OCI-M1 (cell line): ENCODE data around the gene ZFYVE28.

Experiments used
- DNase-seq: peaks from one replicate; lab custom pipeline; 2025; lab: John Stamatoyannopoulos, UW

Gene ZFYVE28

DNA sequence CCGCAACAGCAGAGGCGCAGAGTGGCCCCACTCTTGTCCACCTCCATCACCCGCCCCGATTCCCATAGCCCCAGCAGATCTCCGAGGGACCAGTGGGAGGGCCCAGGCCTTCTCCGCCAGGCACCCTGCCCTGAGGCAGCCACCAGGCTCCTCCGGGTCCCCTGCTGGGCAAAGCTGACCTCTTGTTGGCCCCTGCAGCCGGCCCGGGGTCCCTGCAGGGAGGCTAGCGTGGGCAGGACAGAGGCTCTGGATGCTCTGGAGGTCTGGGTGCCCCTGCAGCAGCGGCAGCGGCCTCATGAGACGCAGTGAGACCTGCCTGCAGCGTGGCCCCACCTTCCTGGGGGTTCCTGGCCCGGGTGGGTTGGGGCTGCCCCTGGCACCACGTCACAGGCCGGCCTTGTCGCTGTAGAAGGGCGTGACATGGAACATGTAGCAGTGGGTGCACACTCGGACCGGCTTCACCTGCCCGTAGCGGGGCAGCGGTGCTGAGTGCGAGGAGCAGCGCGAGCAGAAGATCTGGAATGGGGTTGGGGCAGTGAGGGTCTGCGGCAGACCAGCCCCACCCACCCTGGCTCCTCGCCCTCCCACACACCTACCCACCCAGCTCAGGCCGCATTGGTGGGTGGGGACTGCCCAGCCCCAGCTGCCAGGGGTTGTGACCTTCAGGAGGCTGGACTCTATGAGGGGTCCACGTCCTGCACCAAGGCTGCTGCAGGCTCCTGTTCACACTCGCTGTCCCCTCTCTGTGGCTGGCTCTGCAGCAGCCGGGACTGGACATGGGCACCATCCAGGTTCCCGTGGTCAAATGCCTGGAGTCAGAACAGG is 147.9 kb downstream of the ZFYVE28 start:
- DNase-seq: no peak

DNA sequence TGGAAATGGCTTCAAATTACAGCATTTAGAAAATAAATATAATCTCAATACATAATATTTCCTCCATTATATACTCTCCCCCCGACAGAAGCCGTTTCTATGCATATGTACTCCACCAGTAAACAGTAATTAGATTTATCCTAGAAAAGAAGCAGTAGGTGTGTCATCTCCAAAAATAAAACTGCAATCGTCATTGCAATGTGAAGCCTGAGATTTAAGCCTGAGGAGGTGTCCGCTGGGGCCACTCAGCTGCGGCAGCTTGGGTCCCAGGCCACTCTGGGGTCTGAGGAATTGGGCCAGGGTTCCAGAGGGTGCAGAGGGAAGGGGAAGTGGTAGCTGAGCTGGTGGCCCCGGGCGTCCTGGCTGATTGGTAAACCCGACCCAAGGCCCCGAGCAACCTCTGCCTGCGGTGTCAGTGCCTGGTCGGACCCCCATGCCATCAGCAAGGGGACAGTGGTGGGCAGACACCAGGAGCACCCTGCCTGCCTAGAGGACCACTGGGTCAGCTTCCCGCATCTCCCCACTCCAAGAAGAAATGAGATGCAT is 148.8 kb downstream of the ZFYVE28 start:
- no peak for DNase-seq

DNA sequence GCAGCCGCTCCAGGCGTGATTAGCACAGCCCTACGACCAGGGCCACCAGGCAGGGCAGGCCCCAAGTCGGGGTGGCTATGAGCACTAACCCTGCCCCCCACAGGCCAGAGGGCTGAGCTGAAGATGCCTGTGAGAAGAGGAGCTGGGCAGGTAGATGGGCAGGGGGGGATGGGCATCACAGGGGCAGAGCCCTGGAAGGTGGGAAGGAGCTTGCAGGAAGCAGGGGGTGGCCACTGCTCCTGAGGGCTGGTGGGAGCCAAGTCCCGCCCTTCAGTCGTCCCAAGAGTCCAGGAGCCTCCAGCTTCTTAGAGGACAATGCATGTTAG is 149.3 kb downstream of the ZFYVE28 start:
- DNase-seq: no peak

DNA sequence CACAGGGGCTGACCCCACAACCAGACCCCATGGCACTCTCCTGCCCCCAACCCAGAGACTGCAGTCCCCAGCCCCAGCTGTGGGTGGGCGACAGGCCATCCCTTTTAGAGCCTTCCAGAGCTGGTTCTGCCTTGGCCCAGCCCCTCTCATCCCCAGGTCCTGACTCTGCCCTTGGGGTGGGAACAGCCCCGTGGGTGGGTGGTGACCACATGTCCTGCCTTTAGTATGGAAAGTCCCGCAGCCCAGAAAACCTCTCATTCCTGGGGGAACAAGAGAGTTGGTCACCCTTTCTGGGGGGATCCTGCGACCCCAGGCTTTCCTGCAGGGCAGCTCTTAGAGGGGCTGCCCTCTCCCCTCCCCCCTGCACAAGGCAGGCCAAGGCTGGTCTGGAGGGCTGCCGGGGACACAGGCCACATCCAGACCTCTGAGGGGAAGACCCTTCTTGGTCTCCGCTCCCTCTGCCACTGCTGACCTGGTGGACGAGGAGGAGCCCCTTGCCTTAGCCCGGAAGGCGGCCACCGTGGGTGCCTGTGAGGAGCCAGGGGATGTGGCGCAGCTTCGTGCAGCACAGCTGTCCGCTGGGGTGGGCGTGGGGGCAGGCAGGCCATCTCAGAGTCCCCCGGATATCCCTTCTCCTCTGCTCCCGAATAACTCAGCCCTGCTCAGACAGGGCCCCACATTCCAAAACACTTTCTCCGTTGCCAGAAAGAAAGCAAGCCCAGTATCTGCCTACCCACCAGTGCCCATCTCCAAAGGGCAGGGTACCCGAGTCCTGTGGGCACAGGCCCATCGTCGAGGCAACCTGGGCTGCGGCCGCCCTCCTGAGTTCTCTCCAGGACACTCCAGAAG is 149.9 kb downstream of the ZFYVE28 start:
- no peak for DNase-seq

DNA sequence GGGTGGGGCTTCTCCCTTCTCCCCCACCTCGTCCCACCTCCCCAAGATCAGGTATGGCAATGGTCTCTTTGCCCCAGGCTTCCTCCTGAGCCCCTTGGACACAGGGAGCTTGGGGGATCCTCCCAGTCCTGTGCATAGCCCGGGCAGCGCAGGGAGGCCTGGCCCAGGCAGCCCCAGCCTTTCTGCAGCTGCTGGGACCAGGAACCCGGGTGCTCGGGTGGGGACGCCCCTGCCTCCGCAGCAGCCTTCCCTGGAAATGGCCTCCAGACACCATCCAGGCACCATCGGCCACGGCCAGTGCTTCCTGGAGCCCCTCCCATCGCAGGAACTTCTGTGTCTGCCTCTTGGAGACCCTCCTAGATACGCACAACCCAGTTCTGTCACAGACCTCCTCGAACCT is 150.6 kb downstream of the ZFYVE28 start:
- no peak for DNase-seq

DNA sequence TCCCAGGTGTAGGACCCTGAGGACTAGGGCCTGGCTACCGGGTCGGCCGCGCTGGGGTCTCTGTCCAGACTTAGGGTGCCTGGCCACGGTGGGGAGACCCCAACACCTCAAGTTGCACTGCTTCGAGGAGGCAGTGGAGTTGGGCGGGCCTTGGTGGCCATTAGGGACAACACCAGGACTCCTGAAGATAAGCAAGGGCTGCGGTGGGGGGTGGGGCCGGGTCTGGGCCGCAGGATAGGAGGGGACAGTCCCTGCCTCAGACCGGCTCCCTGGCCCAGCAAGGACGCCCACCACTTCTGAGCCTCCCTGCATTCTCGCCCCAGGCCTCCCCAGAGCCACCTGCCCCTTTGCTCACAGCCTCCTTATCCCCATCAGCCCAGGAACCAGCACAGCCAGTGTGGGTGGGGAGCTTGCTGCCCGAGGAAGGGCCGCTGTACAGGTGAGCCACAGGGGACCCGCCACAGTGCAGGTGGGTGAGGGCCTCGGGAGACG is 151.1 kb downstream of the ZFYVE28 start:
- peak; percentile 27 for DNase-seq

DNA sequence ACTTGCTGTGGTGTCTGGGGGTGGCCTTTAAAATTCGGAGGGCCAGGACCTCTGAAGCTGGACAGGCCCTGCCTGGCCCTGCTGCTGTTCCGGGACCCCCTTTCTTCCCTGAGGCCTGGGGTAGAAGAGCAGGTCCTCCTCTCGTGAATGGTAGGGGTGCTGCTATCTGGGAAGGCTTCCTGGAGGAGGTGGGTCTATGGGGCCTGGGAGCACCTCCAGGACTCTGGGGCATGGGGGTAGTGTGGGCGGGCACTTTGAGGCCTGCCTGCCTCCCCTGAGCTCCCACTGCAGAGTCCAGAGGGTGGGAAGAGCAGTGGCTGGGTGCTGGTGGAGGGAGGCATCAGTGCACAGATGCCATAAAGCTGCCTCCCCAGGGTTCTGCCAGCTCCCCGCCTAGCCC is 151.6 kb downstream of the ZFYVE28 start:
- DNase-seq: no peak

DNA sequence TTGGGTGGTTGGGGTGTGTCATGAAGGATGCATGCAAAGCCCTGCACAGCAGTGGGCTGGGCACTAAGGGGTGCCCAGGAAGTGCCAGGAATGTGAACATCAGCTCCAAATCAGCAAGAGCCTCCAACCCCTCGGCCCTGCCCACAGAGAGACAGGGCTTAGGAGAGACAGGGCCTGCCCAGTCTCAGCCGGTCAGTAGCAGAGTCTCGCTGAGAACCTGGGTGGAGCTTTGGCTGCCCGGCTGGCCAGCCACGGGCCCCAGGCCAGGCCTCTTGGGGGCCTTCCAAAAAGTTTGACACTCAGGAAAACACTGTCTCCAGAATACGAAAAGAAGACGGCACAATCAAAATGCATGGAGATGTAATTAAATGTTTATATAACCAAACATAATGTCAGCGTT is 152.3 kb downstream of the ZFYVE28 start:
- no peak for DNase-seq

DNA sequence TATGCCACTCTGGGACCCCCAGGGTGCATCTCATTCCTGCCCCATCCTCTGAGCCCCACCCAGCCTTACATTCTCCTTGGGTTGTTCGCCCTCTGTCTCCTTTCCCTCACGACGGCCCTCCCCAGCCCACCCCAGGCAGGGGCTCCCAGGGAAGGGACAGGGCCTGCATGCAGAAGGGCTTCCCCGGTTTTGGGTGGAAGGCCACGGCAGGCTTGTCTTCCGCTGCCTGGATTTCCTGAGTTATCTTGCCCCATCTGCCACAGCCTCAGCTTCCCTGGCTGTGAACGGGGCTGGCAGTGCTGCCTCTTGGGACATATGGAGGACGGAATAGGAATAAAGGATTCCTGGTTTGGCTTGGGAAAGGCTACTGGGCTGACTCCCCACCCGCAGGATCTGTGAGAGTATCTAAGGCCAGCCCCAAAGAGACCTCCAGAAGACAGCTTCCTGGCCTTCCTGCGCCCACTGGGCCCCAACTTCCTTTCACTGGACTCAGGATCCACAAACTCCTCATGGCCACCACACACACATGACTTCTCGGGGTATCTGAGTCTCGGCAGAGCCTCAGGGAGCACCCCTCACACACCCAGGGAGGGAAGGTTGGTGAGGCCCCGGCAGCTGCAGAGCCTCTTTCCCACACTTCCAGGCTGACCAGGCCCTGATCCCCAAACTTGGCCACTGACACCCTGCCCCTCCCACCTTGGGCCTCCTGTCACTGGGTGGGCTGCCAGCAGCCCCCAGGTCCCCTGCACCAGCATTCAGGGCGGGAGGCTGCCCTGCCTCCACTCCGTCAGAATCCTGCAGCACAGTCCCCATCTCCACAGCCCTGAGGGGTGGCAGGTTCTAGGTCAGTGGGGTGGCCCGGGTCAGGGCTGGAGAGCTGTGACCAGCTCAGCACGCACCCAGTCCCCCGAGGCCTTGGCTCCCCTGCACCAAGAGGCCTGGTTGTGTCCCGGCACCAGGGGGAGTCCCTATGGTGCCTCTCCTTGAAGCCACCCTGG is 153.0 kb downstream of the ZFYVE28 start:
- no peak for DNase-seq

DNA sequence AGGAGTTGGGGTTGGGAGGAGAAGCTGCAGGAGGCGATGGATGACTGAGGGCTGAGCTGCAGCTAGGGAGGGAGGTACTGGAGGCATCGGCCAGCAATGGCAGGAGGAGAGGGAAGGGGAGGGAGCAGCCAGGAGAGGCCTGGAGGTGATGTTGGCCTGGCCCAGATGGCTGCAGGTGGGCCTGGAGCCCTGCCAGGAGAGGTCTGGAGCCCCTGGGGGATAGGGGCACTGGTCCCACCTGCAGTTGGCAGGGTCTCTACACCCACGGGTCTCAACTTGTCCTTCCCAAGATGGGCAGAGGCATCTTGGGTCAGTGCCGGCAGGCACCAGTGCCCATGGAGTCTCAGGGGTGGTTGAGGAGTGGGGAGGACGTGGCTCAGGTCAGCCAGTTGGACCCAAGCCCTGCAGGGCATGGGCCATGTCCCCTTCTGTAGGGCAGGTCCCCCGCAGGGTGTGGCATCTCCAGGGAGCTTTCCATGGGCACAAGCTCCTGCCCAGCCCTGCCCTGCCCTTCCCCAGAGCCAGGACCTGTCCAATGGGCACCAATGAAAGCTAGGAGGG is 153.9 kb downstream of the ZFYVE28 start:
- no peak for DNase-seq

DNA sequence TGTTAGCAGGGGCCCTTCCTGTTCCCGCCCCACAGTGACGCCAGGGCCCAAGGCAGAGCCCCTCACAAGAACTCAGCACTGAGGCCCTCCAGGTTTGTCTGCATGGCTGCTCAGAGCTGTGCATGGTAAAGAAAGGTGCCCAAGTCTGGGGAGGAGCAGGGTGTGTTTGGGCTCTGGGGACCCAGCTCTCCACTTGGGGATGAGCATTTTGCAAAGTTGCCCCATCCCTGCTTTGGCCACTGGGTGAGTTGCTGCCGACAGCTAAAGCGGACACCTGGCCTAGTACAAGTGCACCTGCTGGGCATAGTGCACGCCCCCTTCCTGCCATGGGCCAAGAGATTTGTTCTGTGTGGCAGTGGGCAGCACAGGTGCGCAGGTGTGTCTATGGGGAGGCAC is 154.5 kb downstream of the ZFYVE28 start:
- DNase-seq: no peak

DNA sequence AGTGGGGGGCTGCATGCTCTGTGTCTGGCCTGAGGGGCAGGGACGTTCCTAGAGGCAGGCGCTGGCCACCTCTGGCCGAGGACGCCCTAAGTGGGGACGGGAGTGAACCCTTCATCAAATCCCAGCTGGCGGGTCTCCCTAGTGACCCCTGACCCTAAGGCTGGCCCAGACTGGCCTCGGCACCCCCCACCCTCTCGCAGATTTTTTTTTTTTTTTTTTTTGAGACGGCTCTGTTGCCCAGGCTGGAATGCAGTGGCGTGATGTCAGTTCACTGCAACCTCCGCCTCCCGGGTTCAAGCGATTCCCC is 155.5 kb downstream of the ZFYVE28 start:
- DNase-seq: no peak

DNA sequence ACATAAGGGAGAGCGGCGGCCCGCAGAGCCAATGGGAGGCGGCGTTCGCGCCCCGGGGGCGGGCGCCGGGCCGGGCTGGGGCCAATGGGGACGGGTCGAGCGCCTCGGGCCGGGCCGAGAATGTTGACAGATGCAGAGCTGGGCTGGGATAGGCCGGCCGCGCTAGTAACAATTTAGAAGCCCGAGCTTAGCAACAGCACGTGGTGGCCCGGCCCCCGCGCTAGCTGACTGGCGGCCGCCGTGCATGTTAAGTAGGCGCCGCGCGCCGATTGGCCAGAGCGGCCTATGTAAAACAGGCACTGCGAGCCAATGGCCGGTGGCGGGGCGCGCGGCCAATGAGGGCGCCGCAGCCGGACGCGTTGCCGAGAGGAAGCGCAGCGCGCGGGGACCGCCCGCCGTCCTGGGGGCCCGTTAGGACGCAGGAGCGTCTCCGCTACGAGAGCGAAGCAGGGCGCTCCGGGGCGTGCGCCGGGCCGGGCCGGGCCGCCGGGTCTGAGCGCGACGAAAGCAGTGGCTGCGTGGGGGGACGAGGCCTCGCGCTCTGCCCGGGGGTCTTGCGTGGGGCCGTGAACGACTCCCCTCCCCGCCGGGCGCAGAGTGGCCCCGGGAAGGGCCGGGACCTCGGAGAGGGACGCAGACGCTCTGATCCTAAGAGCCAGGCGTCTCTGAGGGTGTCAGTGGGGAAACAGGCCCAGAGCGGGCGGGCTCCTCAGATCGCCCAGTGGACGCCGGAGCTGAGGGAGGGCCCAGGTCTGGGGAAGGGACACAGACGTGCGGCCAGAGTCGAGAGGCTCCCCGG is 156.1 kb downstream of the ZFYVE28 start:
- DNase-seq: peak; percentile 99

DNA sequence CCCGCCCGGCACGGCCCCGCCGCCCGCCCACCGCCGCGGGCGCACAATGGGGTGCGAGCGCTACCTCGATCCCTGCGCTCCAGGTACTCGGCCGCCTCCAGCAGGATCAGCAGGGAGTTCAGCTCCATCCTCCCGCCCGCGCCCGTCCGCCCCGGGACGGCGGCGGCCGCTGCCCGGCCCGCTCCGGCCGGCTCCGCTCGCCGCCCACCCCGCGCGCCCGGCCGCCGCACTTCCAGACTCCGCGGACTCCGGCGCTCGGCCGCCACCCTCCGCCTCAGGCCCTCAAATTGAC is 156.6 kb downstream of the ZFYVE28 start, which contains the start of gene MXD4:
Gene MXD4, minus strand, starts transcription at position 257 of the 292 bp plus-strand sequence. Its CDS starts 129 bp downstream, at position 128.
- DNase-seq: no peak

DNA sequence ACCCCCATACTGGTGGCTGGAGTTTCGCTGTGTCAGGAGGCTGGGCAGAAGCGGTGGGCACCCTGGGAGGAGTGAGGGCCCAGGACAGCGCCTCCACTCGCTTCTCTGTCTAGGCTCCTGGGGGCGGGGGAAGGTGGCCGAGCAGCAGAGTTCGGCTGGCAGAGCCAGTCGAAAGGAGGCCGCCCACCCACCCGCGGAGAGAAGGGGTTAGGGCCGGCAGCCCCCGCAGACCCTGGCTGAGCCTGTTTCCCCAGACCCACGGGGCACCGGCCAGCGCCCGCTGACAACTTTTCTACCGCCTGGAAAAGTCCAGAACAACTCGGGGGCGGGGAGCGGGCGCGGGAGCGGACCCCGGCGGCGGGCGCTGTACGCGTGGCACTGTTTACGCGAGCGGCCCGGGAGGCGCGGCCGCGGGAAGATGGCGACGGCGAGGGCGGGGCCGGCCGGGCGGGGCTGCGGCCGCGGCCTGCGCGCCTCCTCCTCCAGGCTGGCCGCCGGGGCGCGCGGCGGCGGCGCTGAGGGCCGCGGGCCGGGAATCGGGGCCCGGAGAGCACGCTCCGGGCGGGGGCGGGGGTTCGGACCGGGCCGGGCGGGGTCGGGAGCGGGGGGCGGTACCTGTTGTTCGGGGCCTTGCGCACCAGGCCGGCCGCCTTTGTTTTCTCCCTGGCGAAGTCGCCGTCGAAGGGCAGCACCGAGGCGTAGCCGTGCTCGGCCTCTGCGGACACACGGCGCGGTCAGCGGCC is 157.2 kb downstream of the ZFYVE28 start:
- DNase-seq: peak; percentile 66

DNA sequence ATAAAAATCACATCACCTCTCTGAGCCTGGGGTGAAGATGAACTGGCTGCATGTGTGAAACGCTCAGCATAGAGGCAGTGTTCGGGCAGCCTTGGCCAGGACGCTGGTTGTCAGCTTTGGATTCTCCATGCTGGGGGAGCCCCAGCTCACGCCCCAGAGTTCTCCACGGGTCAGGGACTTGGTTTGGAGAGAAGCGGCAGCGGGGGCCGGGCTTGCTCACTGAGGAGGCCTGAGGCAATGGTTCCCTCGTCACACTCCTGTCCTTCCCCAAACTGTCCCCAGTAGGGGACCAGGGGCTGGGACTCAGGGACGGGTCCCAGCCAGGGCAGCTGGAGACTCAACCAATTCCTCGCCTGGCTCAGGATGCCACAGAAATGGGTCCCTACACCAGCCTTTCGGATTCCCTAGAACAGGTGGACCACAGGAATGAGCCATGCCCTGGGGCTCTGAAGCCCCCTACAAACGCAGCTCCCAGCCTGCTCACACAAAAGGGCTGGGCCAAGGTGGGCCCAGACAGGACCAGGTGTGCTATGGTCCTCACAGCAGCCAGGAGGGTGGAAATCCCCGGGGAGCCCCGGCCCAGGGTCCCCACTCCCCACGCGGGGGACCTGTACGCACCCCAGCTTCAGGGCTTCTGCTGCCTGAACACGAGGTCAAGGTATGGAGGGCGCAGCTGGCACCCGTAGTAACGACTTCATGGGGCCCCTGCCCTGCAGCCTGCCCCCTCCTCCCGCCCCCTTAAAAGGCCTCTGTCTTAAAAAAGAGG is 157.9 kb downstream of the ZFYVE28 start:
- DNase-seq: no peak

DNA sequence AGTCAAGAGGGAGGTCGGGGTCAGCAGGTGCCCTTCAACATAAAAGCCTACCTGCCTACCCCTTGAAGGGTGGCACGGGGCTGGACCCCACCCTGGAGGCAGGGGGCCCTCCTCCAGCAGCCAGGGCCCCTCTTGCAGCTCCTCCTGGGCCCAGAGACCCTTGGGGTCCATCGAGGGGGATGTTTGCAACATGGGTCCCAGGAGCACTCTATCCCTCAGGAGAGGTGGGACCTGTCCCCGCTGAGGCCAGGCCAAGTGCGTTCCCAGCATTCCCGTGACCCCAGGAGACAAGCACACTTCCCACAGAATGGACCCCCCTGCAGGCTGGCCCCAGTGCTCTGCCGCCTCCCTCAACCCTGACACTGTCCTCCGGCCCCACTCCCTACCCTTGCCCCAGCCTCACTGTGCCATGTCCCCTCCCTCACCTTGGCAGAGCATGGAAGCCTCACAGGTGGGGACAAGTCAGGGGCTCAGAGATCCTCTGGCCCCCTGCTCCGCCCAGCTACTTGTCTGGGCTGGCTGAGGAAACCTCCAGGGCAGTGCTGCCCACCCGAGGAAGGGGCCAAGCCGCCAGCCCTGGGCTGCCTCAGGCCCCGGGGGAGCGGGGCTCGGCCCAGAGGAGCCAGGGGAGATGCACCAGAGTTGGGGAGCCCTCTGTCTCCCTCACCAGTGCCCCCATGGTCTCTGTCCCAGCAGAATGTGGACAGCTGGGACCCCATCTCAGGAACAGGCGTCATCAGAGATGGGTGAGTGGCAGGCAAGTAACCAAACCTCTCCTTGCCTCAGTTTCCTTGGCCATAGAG is 158.7 kb downstream of the ZFYVE28 start:
- DNase-seq: no peak

DNA sequence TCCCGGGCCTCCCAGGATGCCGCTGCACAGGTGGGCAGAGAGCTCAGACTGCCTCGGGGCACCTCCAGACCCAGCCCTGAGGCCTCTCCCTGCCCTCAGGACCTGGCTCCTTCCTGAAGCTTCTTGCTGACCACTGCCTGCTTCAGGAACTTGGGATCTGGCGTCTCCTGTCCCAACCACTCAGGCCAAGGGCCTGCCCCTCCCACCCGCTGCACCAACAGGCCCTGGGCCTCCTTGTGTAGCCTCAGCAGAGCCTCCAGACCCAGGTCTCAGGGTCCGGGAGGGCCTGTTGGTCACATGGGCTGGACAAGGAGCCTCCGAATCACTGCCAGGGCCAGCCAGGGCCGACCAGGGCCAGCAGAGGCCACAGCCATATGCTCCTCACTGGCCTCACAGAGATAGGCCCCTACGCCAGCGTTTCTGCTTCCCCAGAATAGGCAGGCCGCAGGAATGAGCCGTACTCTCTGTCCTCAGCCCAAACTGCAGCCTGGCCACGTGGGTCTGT is 159.4 kb downstream of the ZFYVE28 start:
- no peak for DNase-seq
